Measurements from ENCODE around the gene MYL5. TPM values are rescaled to one million over a fixed set of nuclear protein-coding genes. Genes with fewer than 3 reads are reported as not detected.

Gene MYL5
- total and polyA plus RNA-seq, 4 donors = 2.4 to 5.0 (median 4.7) TPM

GRCh38 chr4:726235-726787 lies 52.0 kb downstream of the MYL5 start (continued):
- TF ChIP-seq RAD21 (IDR thresholded peaks at IDR 0.05) = no peak

GRCh38 chr4:726838-727237 lies 52.5 kb downstream of the MYL5 start:
- Histone ChIP-seq H3K4me3 (ENCODE audit: low read depth in 1 of 3, low read length in 3 of 3) (no peak overlapping the region), H3K36me3 (ENCODE audit: control insufficient read depth in 4 of 4, insufficient read depth in 3 of 4, low read depth in 1 of 4, low read length in 3 of 4) (peaks cover 3 to 13% (median 4%) of the 10 kb centered on the region in 4 donors), H3K9me3 (ENCODE audit: control insufficient read depth in 4 of 4, low read length in 3 of 4) (no peaks in the 10 kb centered on the region), H3K27me3 (ENCODE audit: control insufficient read depth in 4 of 4, insufficient read depth in 4 of 4, low read length in 3 of 4) (no peaks in the 10 kb centered on the region), H3K27ac (ENCODE audit: low read depth in 1 of 2, low read length in 2 of 2) (no peak overlapping the region), H3K9ac (ENCODE audit: low read depth in 1 of 2, low read length in 2 of 2) (no peak overlapping the region), H3K4me1 (ENCODE audit: control insufficient read depth in 4 of 4, insufficient read depth in 4 of 4, low read length in 3 of 4) (no peaks in the 10 kb centered on the region)
- DNase-seq (ENCODE audit: low spot score) = no peak
- WGBS = 89% methylated on average over 17 of the region's 17 CpGs
- TF ChIP-seq NR2F2 (IDR thresholded peaks at IDR 0.05) (no peak), ATF3 (IDR thresholded peaks at IDR 0.05) (no peak), HNF4G (IDR thresholded peaks at IDR 0.05) (no peak), JUND (IDR thresholded peaks at IDR 0.05) (no peak), MAX (IDR thresholded peaks at IDR 0.05) (no peak), YY1 (IDR thresholded peaks at IDR 0.05) (no peak), FOXA2 (IDR thresholded peaks at IDR 0.05) (no peak), GABPA (IDR thresholded peaks at IDR 0.05 in 1 of 2, conservative IDR thresholded peaks at IDR 0.05 in 1 of 2) (no peak), ZBTB33 (IDR thresholded peaks at IDR 0.05) (no peak), REST (IDR thresholded peaks at IDR 0.05) (no peak), HNF4A (conservative IDR thresholded peaks at IDR 0.05) (no peak), FOXA1 (IDR thresholded peaks at IDR 0.05) (no peak), RXRA (IDR thresholded peaks at IDR 0.05) (no peak), TAF1 (conservative IDR thresholded peaks at IDR 0.05) (no peak), EGR1 (IDR thresholded peaks at IDR 0.05; ENCODE audit: low read depth in 2 of 2) (no peak)
- TF ChIP-seq, protein P1, sequence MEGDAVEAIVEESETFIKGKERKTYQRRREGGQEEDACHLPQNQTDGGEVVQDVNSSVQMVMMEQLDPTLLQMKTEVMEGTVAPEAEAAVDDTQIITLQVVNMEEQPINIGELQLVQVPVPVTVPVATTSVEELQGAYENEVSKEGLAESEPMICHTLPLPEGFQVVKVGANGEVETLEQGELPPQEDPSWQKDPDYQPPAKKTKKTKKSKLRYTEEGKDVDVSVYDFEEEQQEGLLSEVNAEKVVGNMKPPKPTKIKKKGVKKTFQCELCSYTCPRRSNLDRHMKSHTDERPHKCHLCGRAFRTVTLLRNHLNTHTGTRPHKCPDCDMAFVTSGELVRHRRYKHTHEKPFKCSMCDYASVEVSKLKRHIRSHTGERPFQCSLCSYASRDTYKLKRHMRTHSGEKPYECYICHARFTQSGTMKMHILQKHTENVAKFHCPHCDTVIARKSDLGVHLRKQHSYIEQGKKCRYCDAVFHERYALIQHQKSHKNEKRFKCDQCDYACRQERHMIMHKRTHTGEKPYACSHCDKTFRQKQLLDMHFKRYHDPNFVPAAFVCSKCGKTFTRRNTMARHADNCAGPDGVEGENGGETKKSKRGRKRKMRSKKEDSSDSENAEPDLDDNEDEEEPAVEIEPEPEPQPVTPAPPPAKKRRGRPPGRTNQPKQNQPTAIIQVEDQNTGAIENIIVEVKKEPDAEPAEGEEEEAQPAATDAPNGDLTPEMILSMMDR (IDR thresholded peaks at IDR 0.05; ENCODE audit: low read depth, low read length, missing input control) = no peak

All from liver (tissue), 9 donors.